Epithelial cell of esophagus (primary cell): ENCODE results near the gene PLXND1.
"Not testable (repeated sequence)": the region's sequence is repeated elsewhere in the genome, so short reads cannot be mapped to it uniquely, and the experiment has no call there.

ENCODE experiments used
- DNase-seq: peaks from one replicate; pipeline ENCODE4 v3.0.0; 2010; ENCODE audit warnings: low read depth
- H3K4me3 ChIP-seq: 2 replicates; pipeline ENCODE4 v1.5.1; 2011; ENCODE audit warnings: mild to moderate bottlenecking, low read length, control low read depth
- TF ChIP-seq, protein P1 (sequence below): IDR thresholded peaks from 2 replicates; pipeline ENCODE4 v1.5.1; 2011; ENCODE audit warnings: low read depth, mild to moderate bottlenecking, low read length, control low read depth, inconsistent platforms; ENCODE audit not compliant: insufficient read depth; ENCODE audit errors: missing control alignments

The PLXND1 gene

GRCh38 chr3:129650256-129650872 is 43.9 kb upstream of the PLXND1 start:
- DNase-seq = peak; percentile 79
- TF ChIP-seq, protein P1, sequence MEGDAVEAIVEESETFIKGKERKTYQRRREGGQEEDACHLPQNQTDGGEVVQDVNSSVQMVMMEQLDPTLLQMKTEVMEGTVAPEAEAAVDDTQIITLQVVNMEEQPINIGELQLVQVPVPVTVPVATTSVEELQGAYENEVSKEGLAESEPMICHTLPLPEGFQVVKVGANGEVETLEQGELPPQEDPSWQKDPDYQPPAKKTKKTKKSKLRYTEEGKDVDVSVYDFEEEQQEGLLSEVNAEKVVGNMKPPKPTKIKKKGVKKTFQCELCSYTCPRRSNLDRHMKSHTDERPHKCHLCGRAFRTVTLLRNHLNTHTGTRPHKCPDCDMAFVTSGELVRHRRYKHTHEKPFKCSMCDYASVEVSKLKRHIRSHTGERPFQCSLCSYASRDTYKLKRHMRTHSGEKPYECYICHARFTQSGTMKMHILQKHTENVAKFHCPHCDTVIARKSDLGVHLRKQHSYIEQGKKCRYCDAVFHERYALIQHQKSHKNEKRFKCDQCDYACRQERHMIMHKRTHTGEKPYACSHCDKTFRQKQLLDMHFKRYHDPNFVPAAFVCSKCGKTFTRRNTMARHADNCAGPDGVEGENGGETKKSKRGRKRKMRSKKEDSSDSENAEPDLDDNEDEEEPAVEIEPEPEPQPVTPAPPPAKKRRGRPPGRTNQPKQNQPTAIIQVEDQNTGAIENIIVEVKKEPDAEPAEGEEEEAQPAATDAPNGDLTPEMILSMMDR = peak; percentile 75
- no peak overlapping the region for H3K4me3 ChIP-seq

GRCh38 chr3:129648391-129648790 is 41.9 kb upstream of the PLXND1 start:
- DNase-seq = no peak
- TF ChIP-seq, protein P1 = no peak
- H3K4me3 ChIP-seq = no peak overlapping the region

DNA sequence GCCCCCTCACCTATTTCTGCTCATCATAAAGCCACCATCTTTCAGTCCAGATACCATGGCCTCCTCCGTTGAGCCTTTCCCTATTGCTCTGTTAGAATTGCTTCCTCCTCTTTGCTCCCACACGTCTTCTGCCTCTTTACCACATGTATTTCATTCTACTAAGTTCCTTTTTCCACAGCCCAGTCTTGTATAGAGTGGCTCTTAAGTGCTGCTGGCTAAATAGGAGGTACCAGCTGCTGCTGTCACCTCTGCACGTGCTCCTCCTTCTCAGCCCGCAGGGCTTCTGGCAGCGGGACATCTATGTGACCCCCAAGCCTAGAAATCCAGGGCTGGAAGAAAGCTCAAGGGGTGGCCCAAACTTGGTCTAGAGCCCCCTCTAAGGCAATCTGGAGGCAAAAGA is 38.8 kb upstream of the PLXND1 start:
- H3K4me3 ChIP-seq = no peak overlapping the region
- TF ChIP-seq, protein P1 = no peak
- DNase-seq = no peak

GRCh38 chr3:129644836-129645235 is 38.4 kb upstream of the PLXND1 start:
- TF ChIP-seq, protein P1 = no peak
- peak; percentile 44 for DNase-seq
- H3K4me3 ChIP-seq = no peak overlapping the region

DNA sequence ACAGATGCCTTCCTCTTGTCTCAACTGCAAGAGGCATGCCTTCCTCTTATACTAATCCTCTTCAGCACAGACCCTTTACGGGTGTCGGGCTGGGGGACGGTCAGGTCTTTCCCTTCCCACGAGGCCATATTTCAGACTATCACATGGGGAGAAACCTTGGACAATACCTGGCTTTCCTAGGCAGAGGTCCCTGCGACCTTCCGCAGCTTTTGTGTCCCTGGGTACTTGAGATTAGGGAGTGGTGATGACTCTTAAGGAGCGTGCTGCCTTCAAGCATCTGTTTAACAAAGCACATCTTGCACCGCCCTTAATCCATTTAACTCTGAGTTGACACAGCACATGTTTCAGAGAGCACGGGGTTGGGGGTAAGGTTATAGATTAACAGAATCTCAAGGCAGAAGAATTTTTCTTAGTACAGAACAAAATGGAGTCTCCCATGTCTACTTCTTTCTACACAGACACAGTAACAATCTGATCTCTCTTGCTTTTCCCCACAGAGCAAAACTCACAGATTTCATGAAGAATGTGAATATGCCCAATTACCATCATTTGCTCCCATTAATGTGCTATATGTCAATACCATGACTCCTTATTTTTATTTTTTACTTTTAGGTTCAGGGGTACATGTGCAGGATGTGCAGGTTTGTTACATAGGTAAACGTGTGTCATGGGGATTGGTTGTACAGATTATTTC is 35.2 kb upstream of the PLXND1 start:
- not testable (repeated sequence) for DNase-seq, H3K4me3 ChIP-seq

- not testable (repeated sequence) for DNase-seq, H3K4me3 ChIP-seq
These were observed 34.5 kb upstream of the PLXND1 start for GRCh38 chr3:129640985-129641384.

DNA sequence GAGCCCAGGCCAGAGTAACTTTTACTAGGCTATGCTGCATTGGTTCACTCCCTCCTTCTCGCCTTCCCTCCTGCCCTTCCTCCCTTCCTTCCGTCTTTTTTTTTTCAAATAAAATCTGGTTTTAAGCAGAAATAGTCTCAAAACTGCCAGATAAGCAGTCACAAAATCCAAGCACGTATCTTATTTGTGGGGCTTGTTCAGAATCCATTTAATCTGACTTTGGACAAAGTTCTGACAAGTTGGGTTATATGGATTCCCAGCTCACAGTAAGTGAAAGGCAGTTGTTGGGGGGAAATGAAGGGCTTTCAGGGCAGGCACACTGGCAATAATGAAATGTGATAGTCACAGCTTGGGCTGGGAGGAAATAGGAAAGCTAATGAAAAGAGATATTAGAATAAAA is 32.0 kb upstream of the PLXND1 start:
- TF ChIP-seq, protein P1 = no peak
- no peak for DNase-seq
- no peak overlapping the region for H3K4me3 ChIP-seq

GRCh38 chr3:129636082-129636481 is 29.6 kb upstream of the PLXND1 start:
- no peak overlapping the region for H3K4me3 ChIP-seq
- TF ChIP-seq, protein P1 = no peak
- DNase-seq = no peak
